Mononuclear cell (primary cell): ENCODE data around the gene PGLYRP2. TPM values are rescaled to one million over a fixed set of nuclear protein-coding genes. Genes with fewer than 3 reads are reported as not detected.
"Not testable (repeated sequence)": the region's sequence is repeated elsewhere in the genome, so short reads cannot be mapped to it uniquely, and the experiment has no call there.

Experiments used
- H3K27me3 ChIP-seq: 2 replicates; pipeline ENCODE4 v1.6.0; 2011; ENCODE audit warnings: low read length, control low read depth; ENCODE audit not compliant: insufficient read depth
- H3K4me1 ChIP-seq: 2 replicates; pipeline ENCODE4 v1.5.1; 2011; ENCODE audit warnings: mild to moderate bottlenecking, low read length, control low read depth; ENCODE audit not compliant: insufficient read depth
- H3K4me3 ChIP-seq: 2 replicates; pipeline ENCODE4 v1.5.1; 2011; ENCODE audit warnings: mild to moderate bottlenecking, low read length, moderate library complexity
- H3K9me3 ChIP-seq: 2 replicates; pipeline ENCODE4 v1.5.1; 2011; ENCODE audit warnings: low read depth, mild to moderate bottlenecking, control low read depth, low read length
- total RNA-seq: library from RNA; depleted of rRNA; stranded (reverse); fragments of >200 nt; gene quantifications from one replicate; pipeline ENCODE4 v1.2.3, GENCODE V29; 2012

PGLYRP2 gene
- not detected for total RNA-seq

GRCh38 chr19:15479391-15480345 is at the start of gene PGLYRP2:
Gene PGLYRP2, minus strand, starts transcription at chr19:15479501. Its CDS starts 130 bp downstream, at chr19:15479371.
- Histone ChIP-seq H3K4me1 (peaks cover 6% of the 10 kb centered on the region), H3K9me3 (no peaks in the 10 kb centered on the region), H3K27me3 (no peaks in the 10 kb centered on the region), H3K4me3 (no peak within 1 kb of the TSS)

DNA sequence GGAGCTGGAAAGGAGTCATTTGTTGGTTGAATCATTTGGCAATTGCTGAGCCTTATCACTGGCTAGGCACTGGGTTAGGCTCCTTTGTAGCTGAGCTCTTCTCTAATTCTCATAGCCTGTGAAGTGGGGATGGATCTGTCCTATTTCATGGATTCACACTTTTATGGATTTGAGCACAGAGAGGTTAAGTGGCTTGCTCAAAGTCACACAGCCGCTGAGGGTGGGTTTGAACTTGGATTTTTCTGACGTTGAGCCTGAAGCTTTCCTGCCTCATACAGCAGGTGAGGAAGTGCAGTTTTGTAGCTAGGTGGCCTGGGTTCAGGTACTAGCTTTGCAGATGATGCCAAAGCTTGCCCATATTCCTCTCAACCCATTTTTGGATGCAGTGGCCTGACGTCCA is 48.4 kb upstream of the PGLYRP2 start:
- H3K27me3 ChIP-seq: no peaks in the 10 kb centered on the region
- H3K4me1 ChIP-seq: peaks cover 16% of the 10 kb centered on the region
- no peak overlapping the region for H3K4me3 ChIP-seq
- no peaks in the 10 kb centered on the region for H3K9me3 ChIP-seq

- H3K4me3 ChIP-seq: no peak overlapping the region
- H3K9me3 ChIP-seq: no peaks in the 10 kb centered on the region
- H3K27me3 ChIP-seq: no peaks in the 10 kb centered on the region
- peaks cover 3% of the 10 kb centered on the region for H3K4me1 ChIP-seq
Observed at GRCh38 chr19:15526408-15526807, 47.1 kb upstream of the PGLYRP2 start.

- H3K4me3 ChIP-seq: no peak overlapping the region
- H3K4me1 ChIP-seq: no peaks in the 10 kb centered on the region
- H3K9me3 ChIP-seq: no peaks in the 10 kb centered on the region
- no peaks in the 10 kb centered on the region for H3K27me3 ChIP-seq
Observed at GRCh38 chr19:15525291-15525690, 46.0 kb upstream of the PGLYRP2 start.

DNA sequence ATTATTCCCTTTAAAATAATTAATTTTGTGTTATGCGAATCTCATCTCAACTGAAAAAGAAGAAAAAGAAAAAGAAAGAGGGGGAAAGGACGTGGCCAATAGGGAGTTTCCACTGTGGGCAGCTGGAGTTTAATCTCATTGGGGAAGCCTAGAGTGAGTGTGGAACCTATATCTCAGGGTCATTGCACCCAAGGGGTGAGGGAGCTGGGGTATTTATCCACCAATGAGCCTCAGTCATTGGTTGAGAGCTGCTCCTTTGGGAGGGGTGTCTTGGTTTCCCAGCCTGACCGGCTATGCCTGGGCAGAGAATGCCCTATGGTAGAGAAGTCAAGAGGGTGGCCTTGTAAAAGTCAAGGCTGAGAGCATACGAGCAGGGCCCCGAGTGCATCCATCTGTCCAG is 45.5 kb upstream of the PGLYRP2 start:
- Histone ChIP-seq H3K4me3 (no peak overlapping the region), H3K4me1 (no peaks in the 10 kb centered on the region), H3K27me3 (no peaks in the 10 kb centered on the region), H3K9me3 (no peaks in the 10 kb centered on the region)

- no peaks in the 10 kb centered on the region for H3K27me3 ChIP-seq
- peaks cover 9% of the 10 kb centered on the region for H3K4me1 ChIP-seq
- H3K9me3 ChIP-seq: peaks cover 6% of the 10 kb centered on the region
- no peak overlapping the region for H3K4me3 ChIP-seq
Observed at GRCh38 chr19:15519433-15519976, 40.2 kb upstream of the PGLYRP2 start.

GRCh38 chr19:15517778-15518177 is 38.5 kb upstream of the PGLYRP2 start:
- peaks cover 16% of the 10 kb centered on the region for H3K4me1 ChIP-seq
- H3K27me3 ChIP-seq: no peaks in the 10 kb centered on the region
- no peak overlapping the region for H3K4me3 ChIP-seq
- H3K9me3 ChIP-seq: peaks cover 6% of the 10 kb centered on the region

GRCh38 chr19:15516363-15516762 is 37.1 kb upstream of the PGLYRP2 start:
- Histone ChIP-seq H3K9me3 (peaks cover 6% of the 10 kb centered on the region), H3K27me3 (no peaks in the 10 kb centered on the region), H3K4me3 (no peak overlapping the region), H3K4me1 (peaks cover 16% of the 10 kb centered on the region)

DNA sequence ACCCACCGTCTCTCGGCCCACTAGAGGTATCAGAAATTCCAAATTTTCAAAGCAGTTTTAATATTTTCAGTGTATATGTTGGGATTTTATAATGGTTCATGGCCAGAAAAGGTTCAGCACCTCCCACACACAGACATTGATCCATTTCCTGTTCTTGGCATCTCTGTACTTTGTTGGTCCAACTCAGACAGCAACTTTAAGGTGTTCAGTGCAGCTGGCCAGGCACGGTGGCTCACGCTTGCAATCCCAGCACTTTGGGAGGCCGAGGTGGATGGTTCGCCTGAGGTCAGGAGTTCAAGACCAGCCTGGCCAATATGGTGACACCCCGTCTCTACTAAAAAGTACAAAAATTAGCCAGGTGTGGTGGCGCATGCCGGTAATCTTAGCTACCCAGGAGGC is 35.9 kb upstream of the PGLYRP2 start:
- H3K27me3 ChIP-seq, H3K4me3 ChIP-seq, H3K9me3 ChIP-seq: not testable (repeated sequence)
- peaks cover 16% of the 10 kb centered on the region for H3K4me1 ChIP-seq

- Histone ChIP-seq H3K4me3 (no peak overlapping the region), H3K4me1 (peaks cover 30% of the 10 kb centered on the region), H3K27me3 (peaks cover 17% of the 10 kb centered on the region), H3K9me3 (peaks cover 6% of the 10 kb centered on the region)
Observed at GRCh38 chr19:15511671-15512424, 32.5 kb upstream of the PGLYRP2 start.

- peaks cover 14% of the 10 kb centered on the region for H3K4me1 ChIP-seq
- H3K27me3 ChIP-seq: peaks cover 17% of the 10 kb centered on the region
- H3K4me3 ChIP-seq: peak within 1 kb of the TSS; percentile 13
- no peaks in the 10 kb centered on the region for H3K9me3 ChIP-seq
Observed at GRCh38 chr19:15508035-15508710, 28.9 kb upstream of the PGLYRP2 start, which contains the start of gene CYP4F22. Gene CYP4F22, plus strand, starts transcription at chr19:15508525. Its CDS starts 16,812 bp downstream, at chr19:15525337.

- peaks cover 14% of the 10 kb centered on the region for H3K4me1 ChIP-seq
- H3K4me3 ChIP-seq: no peak overlapping the region
- H3K27me3 ChIP-seq: peaks cover 17% of the 10 kb centered on the region
- no peaks in the 10 kb centered on the region for H3K9me3 ChIP-seq
Observed at GRCh38 chr19:15507068-15508034, 28.1 kb upstream of the PGLYRP2 start.

DNA sequence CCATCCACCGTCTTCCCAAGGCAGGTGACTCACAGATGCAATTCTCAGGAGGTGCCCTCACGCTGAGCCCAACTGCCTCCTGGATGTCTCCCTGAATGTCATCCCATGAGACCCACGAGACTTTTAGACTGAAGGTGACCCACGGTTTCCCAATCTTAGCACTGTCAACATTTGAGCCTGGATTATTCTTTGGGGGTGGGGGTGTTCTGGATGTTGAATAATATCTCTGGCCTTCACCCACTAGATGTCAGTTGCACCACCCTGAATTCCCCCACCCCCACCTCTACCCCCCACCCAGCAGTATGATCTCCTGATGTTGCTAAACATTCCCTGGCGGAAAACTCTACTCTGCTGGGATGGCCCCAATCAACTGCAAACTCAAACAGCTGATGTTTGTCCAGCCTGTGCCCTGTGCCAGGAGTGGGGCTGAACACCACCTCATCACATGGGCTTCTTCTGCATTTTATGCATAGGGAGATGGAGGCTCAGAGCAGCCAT is 26.8 kb upstream of the PGLYRP2 start:
- Histone ChIP-seq H3K4me1 (peaks cover 14% of the 10 kb centered on the region), H3K9me3 (no peaks in the 10 kb centered on the region), H3K4me3 (no peak overlapping the region), H3K27me3 (peaks cover 17% of the 10 kb centered on the region)
